HEK293T (cell line): ENCODE results near the gene SCN8A.
A peak's percentile ranks its signal among the peaks of the same experiment; 100 is the strongest.

Source experiments
- CTCF ChIA-PET: fragments of 350-600 bp; formaldehyde crosslinking; extraction: SDS; loops from one replicate; lab custom pipeline; 2021; ENCODE audit warnings: antibody characterized with exemption, inconsistent platforms; lab: Yijun Ruan, JAX
- POLR2A ChIA-PET: fragments of 350-600 bp; formaldehyde crosslinking; extraction: SDS; loops from one replicate; lab custom pipeline; 2020; ENCODE audit warnings: antibody characterized with exemption, inconsistent platforms; lab: Yijun Ruan, JAX
- DNase-seq: peaks from one replicate; pipeline ENCODE4 v3.0.0; 2012; ENCODE audit warnings: mixed read lengths; ENCODE audit errors: extremely low spot score
- ARNT ChIP-seq: fragments of 450-650 bp; IDR thresholded peaks from 2 replicates; pipeline ENCODE4 v1.6.1; 2017; ENCODE audit warnings: mild to moderate bottlenecking
- BHLHE40 ChIP-seq: fragments of 450-650 bp; IDR thresholded peaks from 2 replicates; pipeline ENCODE4 v1.6.1; 2016; ENCODE audit warnings: mild to moderate bottlenecking, moderate library complexity, borderline replicate concordance
- CTBP1 ChIP-seq: fragments of 450-650 bp; IDR thresholded peaks from 2 replicates; pipeline ENCODE4 v1.6.1; 2016; ENCODE audit warnings: borderline replicate concordance
- ELF4 ChIP-seq: fragments of 450-650 bp; IDR thresholded peaks from 2 replicates; pipeline ENCODE4 v1.6.1; 2017; ENCODE audit warnings: antibody characterized with exemption
- FOXA1 ChIP-seq: fragments of 450-650 bp; IDR thresholded peaks from 2 replicates; pipeline ENCODE4 v1.6.1; 2016; ENCODE audit warnings: mild to moderate bottlenecking
- FOXK2 ChIP-seq: fragments of 450-650 bp; IDR thresholded peaks from 2 replicates; pipeline ENCODE4 v1.6.1; 2016; ENCODE audit warnings: mild to moderate bottlenecking
- FOXM1 ChIP-seq: fragments of 450-650 bp; IDR thresholded peaks from 2 replicates; pipeline ENCODE4 v1.6.1; 2017; ENCODE audit warnings: mild to moderate bottlenecking, borderline replicate concordance
- HDGF ChIP-seq: fragments of 450-650 bp; IDR thresholded peaks from 2 replicates; pipeline ENCODE4 v1.6.1; 2017; ENCODE audit warnings: antibody characterized with exemption, borderline replicate concordance
- L3MBTL2 ChIP-seq: fragments of 450-650 bp; conservative IDR thresholded peaks from 2 replicates; pipeline ENCODE4 v1.6.1; 2016; ENCODE audit warnings: mild to moderate bottlenecking
- LEF1 ChIP-seq: fragments of 450-650 bp; IDR thresholded peaks from 2 replicates; pipeline ENCODE4 v1.6.1; 2017; ENCODE audit warnings: mild to moderate bottlenecking, borderline replicate concordance
- NFRKB ChIP-seq: fragments of 450-650 bp; IDR thresholded peaks from 2 replicates; pipeline ENCODE4 v1.6.1; 2016; ENCODE audit warnings: mild to moderate bottlenecking, moderate library complexity
- PKNOX1 ChIP-seq: fragments of 450-650 bp; IDR thresholded peaks from 2 replicates; pipeline ENCODE4 v1.6.1; 2016
- SP1 ChIP-seq: fragments of 450-650 bp; IDR thresholded peaks from 2 replicates; pipeline ENCODE4 v1.6.1; 2017
- SUZ12 ChIP-seq: fragments of 450-650 bp; IDR thresholded peaks from 2 replicates; pipeline ENCODE4 v1.6.1; 2016; ENCODE audit warnings: mild to moderate bottlenecking
- TARDBP ChIP-seq: fragments of 450-650 bp; IDR thresholded peaks from 2 replicates; pipeline ENCODE4 v1.6.1; 2016
- ZNF384 ChIP-seq: fragments of 450-650 bp; IDR thresholded peaks from 2 replicates; pipeline ENCODE4 v1.6.1; 2016

Gene SCN8A

GRCh38 chr12:51817027-51817953 lies 226.3 kb downstream of the SCN8A start:
- TF ChIP-seq CTBP1 (no peak), BHLHE40 (no peak), ZNF384 (no peak), HDGF (no peak), SP1 (no peak), FOXK2 (no peak), SUZ12 (no peak)
- DNase-seq, result no peak
- CTCF ChIA-PET, result no interaction called here
- POLR2A ChIA-PET, result interaction anchor here (1.3 kb wide), 1 partner anchor 11 kb away, joined by 3 read pairs; no protein-coding TSS in a partner anchor

GRCh38 chr12:51818086-51818485 lies 227.1 kb downstream of the SCN8A start:
- CTCF ChIA-PET, result no interaction called here
- DNase-seq, result no peak
- TF ChIP-seq PKNOX1 (no peak), ELF4 (no peak), LEF1 (no peak), FOXA1 (no peak), SP1 (no peak), NFRKB (no peak), CTBP1 (no peak)
- POLR2A ChIA-PET, result no interaction called here

GRCh38 chr12:51818566-51819300 lies 227.7 kb downstream of the SCN8A start:
- CTCF ChIA-PET, result no interaction called here
- POLR2A ChIA-PET, result interaction anchor here (0.6 kb wide), 1 partner anchor 48 kb away, joined by 3 read pairs; no protein-coding TSS in a partner anchor
- no peak for TF ChIP-seq TARDBP
- TF ChIP-seq ZNF384, result no peak
- no peak for TF ChIP-seq L3MBTL2
- TF ChIP-seq ARNT, result no peak
- no peak for TF ChIP-seq PKNOX1
- no peak for TF ChIP-seq HDGF
- TF ChIP-seq SP1, result no peak
- no peak for TF ChIP-seq SUZ12
- TF ChIP-seq BHLHE40, result no peak
- TF ChIP-seq CTBP1, result no peak
- no peak for TF ChIP-seq ELF4
- no peak for DNase-seq

GRCh38 chr12:51819736-51820525 lies 228.9 kb downstream of the SCN8A start:
- CTCF ChIA-PET, result interaction anchor here (0.6 kb wide), 1 partner anchor 39 kb away, joined by 4 read pairs; no protein-coding TSS in a partner anchor
- DNase-seq, result no peak
- POLR2A ChIA-PET, result no interaction called here
- TF ChIP-seq ZNF384, result no peak
- TF ChIP-seq LEF1, result no peak
- TF ChIP-seq FOXM1, result no peak
- no peak for TF ChIP-seq NFRKB
- TF ChIP-seq TARDBP, result no peak
- TF ChIP-seq ELF4, result no peak
- TF ChIP-seq ARNT, result no peak
- no peak for TF ChIP-seq HDGF
- no peak for TF ChIP-seq L3MBTL2

- CTCF ChIA-PET, result interaction anchor here (0.6 kb wide), 2 partner anchors 183 to 697 kb away, joined by 3 to 4 read pairs; no protein-coding TSS in a partner anchor
- DNase-seq, result peak; percentile 62
- TF ChIP-seq TARDBP (no peak), HDGF (no peak)
- POLR2A ChIA-PET, result no interaction called here
These were observed 229.8 kb downstream of the SCN8A start for GRCh38 chr12:51820526-51821439.
